Activated CD8-positive, alpha-beta memory T cell treated with anti-CD3 and anti-CD28 coated beads, Interleukin-2, amount 50 U/mL, for 48 hours (primary cell): ENCODE data around the gene ACYP1.
"Not testable (repeated sequence)": the region's sequence is repeated elsewhere in the genome, so short reads cannot be mapped to it uniquely, and the experiment has no call there.

Experiments used
- DNase-seq: peaks from one replicate; pipeline ENCODE4 v3.0.0-alpha.2; 2020

The ACYP1 gene

GRCh38 chr14:75068294-75069120, 4.7 kb upstream of the ACYP1 start:
- DNase-seq: no peak

- not testable (repeated sequence) for DNase-seq
These were observed 3.9 kb upstream of the ACYP1 start for GRCh38 chr14:75067765-75068164.

- DNase-seq: no peak
These were observed 3.4 kb upstream of the ACYP1 start for GRCh38 chr14:75067212-75067611.

- DNase-seq: no peak
These were observed 2.9 kb upstream of the ACYP1 start for GRCh38 chr14:75066691-75067090.

GRCh38 chr14:75064205-75064567, 362 bp upstream of the ACYP1 start:
- no peak for DNase-seq

GRCh38 chr14:75063013-75063412, 811 bp downstream of the ACYP1 start:
- no peak for DNase-seq

- no peak for DNase-seq
These were observed 3.4 kb downstream of the ACYP1 start for GRCh38 chr14:75060420-75060819.

GRCh38 chr14:75059642-75060041, 4.2 kb downstream of the ACYP1 start:
- DNase-seq: no peak

- no peak for DNase-seq
These were observed 9.4 kb downstream of the ACYP1 start for GRCh38 chr14:75054421-75054820.

- DNase-seq: no peak
These were observed 10.2 kb downstream of the ACYP1 start for GRCh38 chr14:75053396-75054291.

- no peak for DNase-seq
These were observed 12.3 kb downstream of the ACYP1 start for GRCh38 chr14:75051556-75051899.

- peak; percentile 90 for DNase-seq
These were observed 12.8 kb downstream of the ACYP1 start, which contains the start of gene MLH3 for GRCh38 chr14:75050852-75051555. Gene MLH3, minus strand, starts transcription at chr14:75051467. Its CDS starts 1,812 bp downstream, at chr14:75049655.

GRCh38 chr14:75049731-75050201, 14.1 kb downstream of the ACYP1 start:
- no peak for DNase-seq

GRCh38 chr14:75049136-75049535, 14.7 kb downstream of the ACYP1 start:
- DNase-seq: no peak

- DNase-seq: no peak
These were observed 15.7 kb downstream of the ACYP1 start for GRCh38 chr14:75048101-75048500.

GRCh38 chr14:75047506-75047905, 16.3 kb downstream of the ACYP1 start:
- DNase-seq: no peak

GRCh38 chr14:75046899-75047298, 16.9 kb downstream of the ACYP1 start:
- no peak for DNase-seq

- no peak for DNase-seq
These were observed 17.5 kb downstream of the ACYP1 start for GRCh38 chr14:75046275-75046674.

- no peak for DNase-seq
These were observed 19.1 kb downstream of the ACYP1 start for GRCh38 chr14:75044752-75045151.

- DNase-seq: no peak
These were observed 19.5 kb downstream of the ACYP1 start for GRCh38 chr14:75044322-75044721.

GRCh38 chr14:75042035-75042434, 21.8 kb downstream of the ACYP1 start:
- DNase-seq: no peak

GRCh38 chr14:75041613-75042012, 22.2 kb downstream of the ACYP1 start:
- no peak for DNase-seq

GRCh38 chr14:75040959-75041358, 22.9 kb downstream of the ACYP1 start:
- DNase-seq: no peak
